Measurements from ENCODE around the gene MGRN1. TPM values are rescaled to one million over a fixed set of nuclear protein-coding genes. Genes with fewer than 3 reads are reported as not detected.
A peak's percentile ranks its signal among the peaks of the same experiment; 100 is the strongest.
"Not testable (repeated sequence)": the region's sequence is repeated elsewhere in the genome, so short reads cannot be mapped to it uniquely, and the experiment has no call there.

The MGRN1 gene
- total RNA-seq, 2 experiments from 2014 or later: 71.8 to 73.3 TPM

DNA sequence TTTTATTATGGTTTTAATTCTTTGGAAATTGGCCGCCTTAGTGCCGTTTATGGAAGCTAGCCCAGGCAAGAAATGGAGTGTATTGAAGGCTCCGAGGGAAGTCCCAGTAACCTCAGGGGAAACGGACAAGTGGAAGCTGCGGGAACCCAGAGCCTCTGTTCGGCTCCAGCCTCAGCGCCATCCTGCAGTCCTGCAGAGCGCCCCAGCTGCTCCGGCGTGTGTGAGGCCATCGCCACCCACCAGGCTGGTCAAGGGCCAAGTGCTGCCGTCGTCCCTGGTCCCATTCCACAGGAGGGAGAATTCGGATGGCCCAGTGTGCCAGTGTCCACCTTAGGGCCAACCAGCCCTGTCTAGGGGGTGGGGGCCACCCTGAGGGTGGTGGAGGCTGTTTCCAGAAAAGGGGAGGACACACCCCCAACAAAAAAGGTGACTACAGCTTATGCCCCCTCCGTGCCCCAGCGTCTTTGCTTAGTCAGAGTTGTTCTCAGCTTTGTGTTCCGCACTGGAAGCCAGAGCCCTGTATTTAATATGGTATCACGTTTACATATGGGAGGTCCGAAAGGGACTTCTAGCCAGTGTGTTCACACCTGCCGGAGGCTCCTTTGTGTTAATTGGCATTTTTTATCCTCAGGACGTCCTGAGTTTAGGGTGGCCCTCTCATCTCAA lies 13.0 kb downstream of the MGRN1 start:
- ChIA-PET POLR2A (interaction anchor here (1.4 kb wide), 1 partner anchor 12 kb away, joined by 4 read pairs; no protein-coding TSS in a partner anchor), CTCF (interaction anchor here (1.0 kb wide), 1 partner anchor 13 kb away, joined by 7 read pairs; the partner anchor contains the start of gene MGRN1)
- Mint-ChIP-seq H3K27me3 (no peaks in the 10 kb centered on the region), H3K36me3 (ENCODE audit: low read depth) (peaks cover 13% of the 10 kb centered on the region), H3K4me3 (no peak overlapping the region), H3K27ac (no peak overlapping the region), H3K9me3 (no peaks in the 10 kb centered on the region), H3K4me1 (peaks cover 17% of the 10 kb centered on the region)
- no peak for DNase-seq

DNA sequence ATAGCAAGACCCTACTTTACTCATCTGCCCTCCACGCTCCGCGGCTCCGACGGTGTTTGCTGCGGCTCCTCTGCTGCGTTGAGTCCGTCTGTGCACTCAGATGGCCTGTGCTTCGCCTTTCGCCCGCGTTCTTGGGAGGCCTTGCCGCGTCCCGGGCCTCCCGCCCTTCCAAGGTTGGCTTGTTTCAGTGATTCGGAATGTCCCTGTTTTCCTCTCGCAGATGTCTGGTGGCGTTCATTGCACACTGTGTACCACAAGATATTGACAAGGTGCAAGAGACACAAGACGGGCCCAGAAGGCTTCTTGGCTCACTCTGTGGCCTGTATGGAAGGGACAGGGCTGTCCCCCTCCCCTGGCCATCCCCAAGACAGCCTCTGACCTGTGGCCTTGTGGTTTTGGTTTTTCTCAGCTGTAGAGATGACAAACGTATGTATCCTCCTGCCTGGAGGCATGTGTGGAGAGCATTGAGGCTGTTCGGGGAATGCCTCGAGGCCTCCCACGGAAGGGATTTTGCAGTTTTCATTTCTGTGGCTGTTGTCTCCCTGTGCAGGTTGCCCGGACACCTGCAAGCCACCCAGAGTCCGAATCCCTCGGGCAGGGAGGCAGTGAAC lies 15.4 kb downstream of the MGRN1 start:
- Mint-ChIP-seq H3K27me3 (no peaks in the 10 kb centered on the region), H3K4me3 (no peak overlapping the region), H3K27ac (no peak overlapping the region), H3K4me1 (peaks cover 19% of the 10 kb centered on the region), H3K36me3 (ENCODE audit: low read depth) (peaks cover 7% of the 10 kb centered on the region), H3K9me3 (no peaks in the 10 kb centered on the region)
- ChIA-PET POLR2A (no interaction called here), CTCF (interaction anchor here (1.0 kb wide), 1 partner anchor 133 kb away, joined by 3 read pairs; no protein-coding TSS in a partner anchor)
- DNase-seq: no peak

DNA sequence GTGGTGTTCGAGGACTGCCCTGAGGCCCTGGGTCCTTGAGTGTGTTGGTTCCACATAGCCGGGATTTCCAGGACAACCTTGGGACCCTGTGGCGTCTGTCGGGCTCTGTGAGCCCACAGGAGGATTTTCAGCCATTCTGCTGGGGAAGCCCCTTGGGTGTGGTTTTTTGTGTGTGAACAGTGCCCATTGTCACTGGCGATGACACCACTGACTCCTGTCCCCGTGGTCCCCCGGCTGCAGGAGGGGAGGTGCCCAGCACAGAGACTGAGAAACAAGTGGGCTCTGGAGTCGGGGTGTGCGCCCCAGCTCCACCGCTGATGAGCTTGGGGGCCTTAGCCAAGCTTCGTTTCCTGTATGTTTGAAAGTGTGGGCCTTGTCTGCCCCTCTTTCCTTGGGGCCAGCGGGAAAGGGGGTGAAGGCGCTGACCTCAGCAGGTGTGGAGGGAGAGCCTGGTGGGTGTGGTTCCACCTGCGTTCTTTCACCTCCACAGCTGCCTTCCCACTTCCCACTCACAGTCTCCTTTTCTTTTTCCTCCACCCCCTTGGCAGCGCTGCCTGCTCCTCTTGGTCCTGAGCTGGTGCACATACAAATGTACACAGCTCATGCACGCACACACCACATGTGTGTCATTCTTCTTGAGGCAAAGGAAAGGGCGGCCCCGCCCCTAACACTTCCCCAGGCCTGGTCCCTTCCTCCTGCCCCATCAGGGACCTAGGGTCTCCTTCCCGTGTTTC lies 16.1 kb downstream of the MGRN1 start:
- CTCF ChIA-PET: interaction anchor here (1.0 to 1.7 kb wide), 2 partner anchors 9 to 134 kb away, joined by 3 to 8 read pairs; no protein-coding TSS in a partner anchor
- Mint-ChIP-seq H3K36me3 (ENCODE audit: low read depth) (peaks cover 7% of the 10 kb centered on the region), H3K27ac (no peak overlapping the region), H3K27me3 (no peaks in the 10 kb centered on the region), H3K9me3 (no peaks in the 10 kb centered on the region), H3K4me1 (peaks cover 19% of the 10 kb centered on the region), H3K4me3 (no peak overlapping the region)
- DNase-seq: no peak
- POLR2A ChIA-PET: no interaction called here

DNA sequence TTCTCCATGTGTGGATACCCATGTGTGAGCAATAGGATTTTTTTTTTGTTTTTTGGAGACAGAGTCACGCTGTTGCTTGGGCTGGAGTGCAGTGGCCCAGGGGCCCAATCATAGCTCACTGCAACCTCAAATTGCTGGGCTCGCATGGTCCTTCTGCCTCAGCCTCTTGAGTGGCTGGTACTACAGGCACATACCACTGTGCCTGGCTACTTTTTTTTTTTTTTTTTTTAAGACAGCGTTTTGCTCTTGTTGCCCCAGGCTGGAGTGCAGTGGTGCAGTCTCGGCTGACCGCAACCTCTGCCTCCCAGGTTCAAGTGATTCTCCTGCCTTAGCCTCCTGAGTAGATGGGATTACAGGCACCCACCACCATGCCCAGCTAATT lies 16.7 kb downstream of the MGRN1 start:
- no peaks in the 10 kb centered on the region for H3K9me3 Mint-ChIP-seq
- no peak overlapping the region for H3K4me3 Mint-ChIP-seq
- H3K27me3 Mint-ChIP-seq: no peaks in the 10 kb centered on the region
- H3K4me1 Mint-ChIP-seq: peaks cover 17% of the 10 kb centered on the region
- POLR2A ChIA-PET: no interaction called here
- CTCF ChIA-PET: interaction anchor here (0.7 to 1.7 kb wide), 3 partner anchors 9 to 134 kb away, joined by 3 to 8 read pairs (median 3); no protein-coding TSS in a partner anchor
- peaks cover 4% of the 10 kb centered on the region for H3K36me3 Mint-ChIP-seq (ENCODE audit: low read depth)
- H3K27ac Mint-ChIP-seq: no peak overlapping the region
- no peak for DNase-seq

DNA sequence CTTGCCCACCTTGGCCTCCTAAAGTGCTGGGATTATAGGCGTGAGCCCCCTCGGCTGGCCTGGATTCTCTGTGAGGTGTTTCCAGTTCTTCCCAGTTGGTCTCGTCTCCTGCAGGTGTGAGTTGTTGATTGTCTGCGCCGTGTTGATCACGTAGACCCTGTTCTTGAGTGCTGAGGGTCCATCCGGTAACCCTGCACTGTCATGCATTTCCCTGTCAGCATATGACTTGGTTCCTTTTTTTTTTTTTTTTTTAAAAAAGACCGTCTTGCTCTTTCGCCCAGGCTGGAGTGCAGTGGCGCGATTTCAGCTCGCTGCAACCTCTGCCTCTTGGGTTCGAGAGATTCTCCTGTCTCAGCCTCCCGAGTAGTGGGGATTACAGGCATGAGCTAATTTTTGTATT lies 17.3 kb downstream of the MGRN1 start:
- peaks cover 15% of the 10 kb centered on the region for H3K4me1 Mint-ChIP-seq
- DNase-seq: no peak
- H3K9me3 Mint-ChIP-seq: no peaks in the 10 kb centered on the region
- H3K36me3 Mint-ChIP-seq (ENCODE audit: low read depth): peaks cover 2% of the 10 kb centered on the region
- H3K27ac Mint-ChIP-seq: no peak overlapping the region
- no peaks in the 10 kb centered on the region for H3K27me3 Mint-ChIP-seq
- POLR2A ChIA-PET: interaction anchor here (0.7 kb wide), 1 partner anchor 285 kb away, joined by 3 read pairs; no protein-coding TSS in a partner anchor
- CTCF ChIA-PET: interaction anchor here (0.7 to 1.7 kb wide), 2 partner anchors 8 to 64 kb away, joined by 3 to 8 read pairs; no protein-coding TSS in a partner anchor
- H3K4me3 Mint-ChIP-seq: no peak overlapping the region

DNA sequence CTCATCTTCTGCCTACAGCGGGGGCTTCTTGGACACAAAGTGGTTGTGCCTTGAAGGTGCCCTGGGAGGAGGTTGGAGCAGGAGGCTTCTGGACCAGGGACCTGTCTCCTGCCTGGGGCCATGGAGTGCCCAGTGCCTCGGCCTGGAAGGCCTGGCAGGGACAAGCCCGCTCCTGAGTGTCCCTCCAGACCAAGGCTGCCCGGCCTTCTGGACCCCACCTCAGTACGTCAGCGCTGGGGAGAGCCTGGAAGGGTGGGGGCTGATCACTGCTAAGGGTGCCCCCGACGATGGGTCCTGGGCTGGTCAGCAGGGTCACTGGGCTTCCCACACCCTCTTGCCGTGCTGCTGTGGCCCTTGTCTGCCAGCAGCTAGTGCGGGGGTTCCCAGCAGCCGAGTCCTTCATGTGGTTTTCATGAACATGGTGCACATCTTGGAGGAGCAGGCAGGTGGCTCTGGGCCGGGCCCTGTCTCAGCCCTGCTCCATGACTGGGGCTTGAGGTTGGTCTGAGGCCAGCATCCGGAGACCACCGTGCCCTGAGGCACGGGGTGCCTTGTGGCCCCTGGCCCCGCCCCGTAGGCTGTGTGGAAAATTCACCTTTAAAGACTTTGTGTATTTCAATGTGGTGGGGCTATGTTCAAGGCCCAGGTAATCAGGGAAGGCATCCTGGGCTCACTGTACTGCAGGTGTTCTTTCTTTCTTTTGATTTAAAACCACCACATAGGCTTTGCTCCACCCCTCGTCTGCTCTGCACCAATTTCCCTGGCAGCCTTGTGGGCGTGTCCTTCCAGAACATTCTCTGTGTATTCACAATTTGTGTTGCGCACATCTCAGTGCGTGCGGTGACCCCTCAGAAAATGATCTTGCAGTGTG lies 22.4 kb downstream of the MGRN1 start:
- no peaks in the 10 kb centered on the region for H3K27me3 Mint-ChIP-seq
- no peaks in the 10 kb centered on the region for H3K9me3 Mint-ChIP-seq
- no peak overlapping the region for H3K27ac Mint-ChIP-seq
- no peak for DNase-seq
- H3K4me3 Mint-ChIP-seq: no peak overlapping the region
- ChIA-PET CTCF (no interaction called here), POLR2A (no interaction called here)
- H3K4me1 Mint-ChIP-seq: peaks cover 23% of the 10 kb centered on the region
- peaks cover 22% of the 10 kb centered on the region for H3K36me3 Mint-ChIP-seq (ENCODE audit: low read depth)

DNA sequence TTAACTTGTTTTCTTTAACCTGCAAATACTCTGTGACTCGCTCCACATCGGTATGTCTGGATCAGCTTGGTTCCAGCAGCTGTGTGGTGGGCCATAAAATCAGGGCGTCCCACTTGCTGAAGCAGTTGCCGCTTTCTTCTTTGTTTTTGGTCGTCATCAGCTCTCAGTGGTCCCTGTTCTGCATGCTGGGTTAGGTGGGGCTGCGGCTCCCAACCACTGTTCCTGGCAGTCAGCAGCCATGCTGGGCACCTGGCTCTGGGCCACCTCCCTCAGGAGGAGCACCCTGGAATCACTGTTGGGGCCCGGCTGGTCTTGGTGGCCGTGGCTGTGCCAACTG lies 23.0 kb downstream of the MGRN1 start:
- POLR2A ChIA-PET: no interaction called here
- Mint-ChIP-seq H3K27me3 (no peaks in the 10 kb centered on the region), H3K9me3 (no peaks in the 10 kb centered on the region), H3K4me3 (no peak overlapping the region), H3K36me3 (ENCODE audit: low read depth) (peaks cover 22% of the 10 kb centered on the region), H3K27ac (no peak overlapping the region), H3K4me1 (peaks cover 23% of the 10 kb centered on the region)
- no peak for DNase-seq
- CTCF ChIA-PET: no interaction called here

DNA sequence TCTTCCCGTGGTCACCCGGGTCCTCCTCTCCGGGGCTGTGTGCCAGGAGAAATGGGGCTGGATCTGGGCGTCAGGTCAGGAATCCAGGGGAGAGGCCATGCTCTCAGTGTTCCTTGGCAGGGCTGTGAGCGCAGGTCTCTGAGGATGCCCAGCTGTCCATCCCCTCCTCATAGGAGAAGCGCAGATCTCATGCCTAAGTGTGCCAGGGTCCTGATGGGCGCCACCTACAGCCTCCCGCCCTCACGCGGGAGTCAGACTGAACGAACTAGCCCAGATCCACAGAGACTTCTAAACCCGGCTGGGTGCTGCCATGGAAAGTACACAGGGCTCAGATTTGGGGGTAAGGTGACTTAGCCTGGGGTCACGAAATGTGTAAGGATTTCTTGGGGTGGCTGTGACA lies 24.3 kb downstream of the MGRN1 start:
- Mint-ChIP-seq H3K36me3 (ENCODE audit: low read depth) (peaks cover 27% of the 10 kb centered on the region), H3K27ac (peak overlapping the region; percentile 58), H3K27me3 (no peaks in the 10 kb centered on the region), H3K4me1 (peaks cover 22% of the 10 kb centered on the region), H3K4me3 (peak overlapping the region; percentile 21), H3K9me3 (no peaks in the 10 kb centered on the region)
- CTCF ChIA-PET: interaction anchor here (1.9 kb wide), 1 partner anchor 11 kb away, joined by 14 read pairs; no protein-coding TSS in a partner anchor
- POLR2A ChIA-PET: interaction anchor here (0.7 to 1.9 kb wide), 2 partner anchors 23 to 173 kb away, joined by 4 to 6 read pairs; partner anchors contain the start of gene HMOX2
- DNase-seq: no peak

DNA sequence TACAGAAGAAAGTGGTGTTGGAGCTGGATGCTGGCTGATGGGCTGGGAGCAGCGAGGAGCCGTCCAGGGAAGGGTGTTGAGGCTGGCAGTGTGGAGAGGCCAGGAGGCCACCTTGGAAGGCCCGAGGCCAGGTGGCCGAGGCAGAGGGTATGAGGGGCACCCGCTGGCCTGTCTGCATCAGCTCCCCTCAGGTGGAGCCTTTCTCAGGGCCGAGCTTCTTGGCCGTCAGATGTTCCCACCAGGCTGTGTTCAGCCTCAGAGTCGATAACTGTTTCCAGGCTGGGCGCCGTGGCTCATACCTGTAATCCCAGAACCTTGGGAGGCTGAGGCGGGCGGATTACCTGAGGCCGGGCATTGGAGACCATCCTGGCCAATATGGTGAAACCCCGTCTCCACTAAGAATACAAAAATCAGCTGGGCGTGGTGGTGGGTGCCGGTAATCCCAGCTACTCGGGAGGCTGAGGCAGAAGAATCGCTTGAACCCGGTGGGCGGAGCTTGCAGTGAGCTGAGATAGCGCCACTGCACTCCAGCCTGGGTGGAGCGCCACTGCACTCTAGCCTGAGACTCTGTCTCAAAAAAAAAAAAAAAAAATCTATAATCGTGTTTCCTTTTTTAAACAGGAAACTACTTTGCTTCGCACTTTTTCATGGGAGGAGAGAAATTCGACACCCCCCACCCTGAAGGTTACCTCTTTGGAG lies 25.3 kb downstream of the MGRN1 start:
- peaks cover 22% of the 10 kb centered on the region for H3K4me1 Mint-ChIP-seq
- ChIA-PET CTCF (interaction anchor here (0.7 to 1.9 kb wide), 13 partner anchors 8 to 818 kb away, joined by 3 to 14 read pairs (median 6); partner anchors contain the start of genes ANKS3, DNAAF8 and MGRN1), POLR2A (interaction anchor here (0.7 to 1.9 kb wide), 4 partner anchors 11 to 174 kb away, joined by 3 to 6 read pairs (median 4); partner anchors contain the start of gene HMOX2)
- H3K27me3 Mint-ChIP-seq: no peaks in the 10 kb centered on the region
- H3K36me3 Mint-ChIP-seq (ENCODE audit: low read depth): peaks cover 34% of the 10 kb centered on the region
- peak; percentile 35 for DNase-seq
- H3K4me3 Mint-ChIP-seq: no peak overlapping the region
- no peaks in the 10 kb centered on the region for H3K9me3 Mint-ChIP-seq
- peak overlapping the region; percentile 31 for H3K27ac Mint-ChIP-seq

DNA sequence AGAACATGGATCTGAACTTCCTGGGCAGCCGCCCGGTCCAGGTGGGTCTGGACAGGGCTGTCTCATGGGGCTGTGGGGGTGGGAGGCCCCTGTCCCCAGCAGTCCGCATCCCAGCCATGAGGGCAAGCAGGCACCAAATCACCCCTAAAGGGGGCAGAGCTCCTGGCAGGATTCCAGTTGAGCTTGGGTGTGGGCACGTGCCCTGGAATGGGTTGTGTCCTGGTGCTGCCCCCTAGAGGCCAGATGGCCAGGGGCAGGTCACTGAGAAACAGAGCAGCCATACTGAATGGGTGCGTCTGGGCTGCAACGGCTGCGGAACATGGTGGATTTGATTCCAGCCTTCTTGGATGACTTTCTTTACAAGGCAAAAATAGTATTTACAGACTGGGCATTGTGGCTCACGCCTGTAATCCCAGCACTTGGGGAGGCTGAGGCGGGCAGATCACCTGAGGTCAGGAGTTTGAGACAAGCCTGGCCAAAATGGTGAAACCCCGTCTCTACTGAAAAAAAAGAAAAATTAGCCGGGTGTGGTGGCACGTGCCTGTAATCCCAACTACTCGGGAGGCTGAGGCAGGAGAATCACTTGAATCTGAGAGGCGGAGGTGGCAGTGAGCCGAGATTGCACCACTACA lies 25.9 kb downstream of the MGRN1 start:
- not testable (repeated sequence) for H3K9me3 Mint-ChIP-seq, H3K27me3 Mint-ChIP-seq, H3K4me3 Mint-ChIP-seq
- Mint-ChIP-seq H3K36me3 (ENCODE audit: low read depth) (peaks cover 37% of the 10 kb centered on the region), H3K27ac (peak overlapping the region; percentile 31), H3K4me1 (peaks cover 22% of the 10 kb centered on the region)
- ChIA-PET CTCF (interaction anchor here (0.8 to 1.9 kb wide), 13 partner anchors 9 to 102 kb away, joined by 3 to 14 read pairs (median 6); partner anchors contain the start of genes ANKS3, DNAAF8 and MGRN1), POLR2A (interaction anchor here (1.2 to 1.9 kb wide), 3 partner anchors 10 to 150 kb away, joined by 3 to 6 read pairs (median 4); no protein-coding TSS in a partner anchor)
- DNase-seq: peak; percentile 75

DNA sequence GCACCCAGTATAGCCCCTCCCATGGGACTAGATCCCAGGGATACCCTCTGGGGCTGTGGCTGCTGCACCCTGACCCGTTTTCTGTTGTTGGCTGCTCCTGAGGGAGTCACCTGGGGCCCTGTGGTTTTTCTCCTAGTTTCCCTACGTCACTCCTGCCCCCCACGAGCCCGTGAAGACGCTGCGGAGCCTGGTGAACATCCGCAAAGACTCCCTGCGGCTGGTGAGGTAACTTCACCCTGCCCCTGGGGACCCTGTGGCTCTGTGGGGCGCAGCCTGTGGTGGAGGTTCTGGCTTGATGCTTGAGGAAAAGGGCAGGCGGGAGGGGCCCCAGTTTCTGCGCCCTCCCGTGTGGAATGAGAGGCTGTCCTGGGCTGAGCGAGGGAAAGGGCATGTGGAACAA lies 27.2 kb downstream of the MGRN1 start:
- H3K27ac Mint-ChIP-seq: no peak overlapping the region
- no peaks in the 10 kb centered on the region for H3K9me3 Mint-ChIP-seq
- H3K36me3 Mint-ChIP-seq (ENCODE audit: low read depth): peaks cover 42% of the 10 kb centered on the region
- H3K4me3 Mint-ChIP-seq: no peak overlapping the region
- ChIA-PET POLR2A (no interaction called here), CTCF (no interaction called here)
- H3K4me1 Mint-ChIP-seq: peaks cover 22% of the 10 kb centered on the region
- DNase-seq: no peak
- H3K27me3 Mint-ChIP-seq: no peaks in the 10 kb centered on the region

Data from activated CD4-positive, alpha-beta memory T cell treated with anti-CD3 and anti-CD28 coated beads, Interleukin-2, amount 10 ng/mL, durations not matched to agents 7 days and 5 days (primary cell).